Pancreas (tissue), 10 donors: Measurements from ENCODE around the gene AIRE. TPM values are rescaled to one million over a fixed set of nuclear protein-coding genes. Genes with fewer than 3 reads are reported as not detected.

ENCODE experiments used
- ATAC-seq, 4 donors: fragments of 200-7000 bp; cut with Tn5 transposase; one replicate each; pipeline versions ENCODE4 v1.8.0 to v1.9.1; 2020; ENCODE audit warnings: mild to moderate bottlenecking in 4 of 4, moderate library complexity in 4 of 4
- DNase-seq, 6 donors: peaks; one replicate each; pipeline ENCODE4 v3.0.0-alpha.2; 2020
- FAIRE-seq: peaks from 2 replicates; lab custom pipeline; 2012; peaks lifted over from hg19 to GRCh38; lab: Jason Lieb, UNC
- H3K27ac ChIP-seq, 4 donors: fragments of 200-600 bp; sonication (generic); 1 replicate in 3 of 4; 2 replicates in 1 of 4; pipeline versions ENCODE4 v1.5.0 to v1.8.0; 2020
- H3K27me3 ChIP-seq, 4 donors: fragments of 200-600 bp; one replicate each; pipeline ENCODE4 v1.8.0; 2021
- H3K36me3 ChIP-seq, 3 donors: fragments of 200-600 bp; sonication (generic) in 1 of 3; one replicate each; pipeline versions ENCODE4 v1.5.0 to v1.8.0; 2020 to 2021
- H3K4me1 ChIP-seq, 3 donors: fragments of 200-600 bp; one replicate each; pipeline ENCODE4 v1.8.0; 2021
- H3K4me3 ChIP-seq, 4 donors: fragments of 200-600 bp; sonication (generic) in 2 of 4; one replicate each; pipeline versions ENCODE4 v1.5.0 to v1.8.0; 2020 to 2021
- H3K9me3 ChIP-seq, 4 donors: fragments of 200-600 bp; one replicate each; pipeline ENCODE4 v1.8.0; 2021
- WGBS, 2 donors: extraction: QIAGEN DNeasy Blood & Tissue Kit; methylation state at CpG; one replicate each; pipeline ENCODE4 v1.1.7; 2013; 5-methylcytosine and 5-hydroxymethylcytosine counted together
- intact Hi-C, 3 donors: fragments of 100-400 bp; cut with DNase I; formaldehyde crosslinking; loops; one replicate each; pipeline versions ENCODE4 v1.11.1 to v1.14.2; 2022
- polyA plus RNA-seq, 2 donors: library from polyadenylated mRNA; stranded (reverse); fragments of 200-250 nt; gene quantifications; one replicate each; pipeline ENCODE4 v1.2.3, GENCODE V29; 2013
- total RNA-seq, 6 donors: library from RNA; stranded (reverse); fragmentation: NEBNext Ultra II Directional in 4 of 6; extraction: Animal tissue kit (Norgen Biotek cat#: 25700) in 4 of 6; gene quantifications; one replicate each; pipeline versions ENCODE4 v1.2.1 to v1.2.4, GENCODE V29; 2021 to 2023
- TF ChIP-seq, protein P1 (sequence below), 4 donors: fragments of 200-600 bp; sonication (generic) in 3 of 4; IDR thresholded peaks; one replicate each; pipeline versions ENCODE4 v1.5.0 to v1.8.0; 2021; ENCODE audit warnings: antibody characterized with exemption in 4 of 4
- donor health status: healthy with polysubstance abuse.
- donor health status: DM: no; HTN: no; CAD: no; lungs with moderate emphysema.
- donor health status: DM: no; HTN: no; CAD: no.
- donor health status: control.
- donor health status: control.
- donor health status: Bipolar disorder and iron deficiency.
- donor health status: DM: yes; HTN: yes; CAD: no.
- donor health status: DM: no; HTN: no; CAD: no.
- donor health status: DM: no; HTN: no; CAD: no.
- donor health status: DM: yes; HTN: yes; CAD: no.

The AIRE gene
- total and polyA plus RNA-seq, 8 donors = 0.02 TPM; not detected in 7

DNA sequence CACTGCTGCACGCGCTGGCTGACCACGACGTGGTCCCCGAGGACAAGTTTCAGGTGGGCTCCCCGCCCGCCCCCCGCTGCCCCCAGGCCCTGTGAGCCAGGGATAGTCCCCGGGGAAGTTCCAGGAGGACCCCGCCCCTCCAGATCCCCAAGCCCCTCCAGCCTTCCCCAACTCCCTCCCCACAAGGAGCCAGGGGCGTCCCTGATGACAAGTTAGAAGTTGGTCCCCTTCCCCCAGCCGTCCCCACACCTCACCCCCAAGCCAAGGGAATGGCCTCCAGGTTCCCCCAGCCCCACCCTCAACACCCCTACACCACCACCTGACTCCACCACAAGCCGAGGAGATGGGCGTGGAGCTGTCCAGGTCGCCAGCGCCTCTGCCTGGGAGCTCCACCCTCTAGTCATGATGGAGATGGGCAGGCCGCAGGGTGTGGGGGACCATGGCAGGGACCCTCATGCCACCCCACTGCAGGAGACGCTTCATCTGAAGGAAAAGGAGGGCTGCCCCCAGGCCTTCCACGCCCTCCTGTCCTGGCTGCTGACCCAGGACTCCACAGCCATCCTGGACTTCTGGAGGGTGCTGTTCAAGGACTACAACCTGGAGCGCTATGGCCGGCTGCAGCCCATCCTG is 525 bp downstream of the AIRE start:
- Histone ChIP-seq H3K9me3 (no peaks in the 10 kb centered on the region), H3K4me3 (peak overlapping the region in 1 of 4 donors; percentile 27), H3K27me3 (no peaks in the 10 kb centered on the region), H3K36me3 (no peaks in the 10 kb centered on the region), H3K4me1 (no peaks in the 10 kb centered on the region), H3K27ac (no peak overlapping the region)
- intact Hi-C loops = no loop called here
- no peak for ATAC-seq
- TF ChIP-seq, protein P1, sequence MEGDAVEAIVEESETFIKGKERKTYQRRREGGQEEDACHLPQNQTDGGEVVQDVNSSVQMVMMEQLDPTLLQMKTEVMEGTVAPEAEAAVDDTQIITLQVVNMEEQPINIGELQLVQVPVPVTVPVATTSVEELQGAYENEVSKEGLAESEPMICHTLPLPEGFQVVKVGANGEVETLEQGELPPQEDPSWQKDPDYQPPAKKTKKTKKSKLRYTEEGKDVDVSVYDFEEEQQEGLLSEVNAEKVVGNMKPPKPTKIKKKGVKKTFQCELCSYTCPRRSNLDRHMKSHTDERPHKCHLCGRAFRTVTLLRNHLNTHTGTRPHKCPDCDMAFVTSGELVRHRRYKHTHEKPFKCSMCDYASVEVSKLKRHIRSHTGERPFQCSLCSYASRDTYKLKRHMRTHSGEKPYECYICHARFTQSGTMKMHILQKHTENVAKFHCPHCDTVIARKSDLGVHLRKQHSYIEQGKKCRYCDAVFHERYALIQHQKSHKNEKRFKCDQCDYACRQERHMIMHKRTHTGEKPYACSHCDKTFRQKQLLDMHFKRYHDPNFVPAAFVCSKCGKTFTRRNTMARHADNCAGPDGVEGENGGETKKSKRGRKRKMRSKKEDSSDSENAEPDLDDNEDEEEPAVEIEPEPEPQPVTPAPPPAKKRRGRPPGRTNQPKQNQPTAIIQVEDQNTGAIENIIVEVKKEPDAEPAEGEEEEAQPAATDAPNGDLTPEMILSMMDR (IDR thresholded peaks at IDR 0.05) = no peak
- peak in 2 of 6 donors; percentile 14 to 45 for DNase-seq
- FAIRE-seq = no peak
- 39 to 69% methylated on average over 9 to 21 of the region's 21 CpGs for WGBS, 2 donors

DNA sequence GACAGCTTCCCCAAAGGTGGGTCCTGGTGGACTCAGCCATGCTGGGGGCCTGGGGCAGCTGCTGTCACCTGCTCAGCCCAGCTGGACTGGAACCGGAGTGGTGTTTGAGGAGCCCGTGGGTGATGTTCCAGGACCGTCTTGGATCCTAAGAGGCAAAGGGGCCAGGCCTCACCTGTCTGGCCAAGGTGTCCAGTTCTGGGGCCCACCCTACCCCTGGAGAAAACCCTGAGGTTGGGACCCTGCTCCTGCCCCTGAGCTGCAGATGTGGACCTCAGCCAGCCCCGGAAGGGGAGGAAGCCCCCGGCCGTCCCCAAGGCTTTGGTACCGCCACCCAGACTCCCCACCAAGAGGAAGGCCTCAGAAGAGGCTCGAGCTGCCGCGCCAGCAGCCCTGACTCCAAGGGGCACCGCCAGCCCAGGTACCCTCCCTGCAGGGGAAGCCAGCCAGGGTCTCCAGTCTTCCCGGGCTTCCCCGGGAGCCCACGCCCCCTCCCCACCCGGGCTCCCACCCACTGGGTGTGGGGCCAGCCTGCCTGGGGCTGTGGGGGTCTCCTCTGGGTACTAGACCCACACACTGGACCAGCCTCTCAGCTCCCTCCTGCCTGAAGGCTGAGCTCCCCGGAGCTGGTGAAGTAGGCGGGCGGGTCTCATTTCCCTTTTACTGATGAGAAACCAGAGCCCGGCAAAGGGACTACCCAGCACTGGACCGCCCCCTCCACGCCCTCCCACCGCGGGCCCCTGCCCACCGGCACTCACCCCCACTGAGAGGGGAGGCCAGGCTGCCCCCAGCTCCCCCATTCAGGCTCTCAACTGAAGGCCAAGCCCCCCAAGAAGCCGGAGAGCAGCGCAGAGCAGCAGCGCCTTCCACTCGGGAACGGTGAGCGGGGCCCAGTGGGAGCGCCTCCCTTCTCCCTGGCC is 1.3 kb downstream of the AIRE start:
- Histone ChIP-seq H3K36me3 (no peaks in the 10 kb centered on the region), H3K27ac (no peak overlapping the region), H3K4me3 (no peak overlapping the region), H3K27me3 (no peaks in the 10 kb centered on the region), H3K4me1 (no peaks in the 10 kb centered on the region), H3K9me3 (no peaks in the 10 kb centered on the region)
- WGBS, 2 donors = 52 to 70% methylated on average over 28 to 31 of the region's 31 CpGs
- ATAC-seq (no peak), DNase-seq (peak in 2 of 6 donors; percentile 54 to 67), FAIRE-seq (no peak)
- intact Hi-C loops = no loop called here
- TF ChIP-seq, protein P1 (IDR thresholded peaks at IDR 0.05) = no peak

- TF ChIP-seq, protein P1 (IDR thresholded peaks at IDR 0.05) = no peak
- no peak for FAIRE-seq
- H3K27me3 ChIP-seq = no peaks in the 10 kb centered on the region
These were observed 2.8 kb downstream of the AIRE start for GRCh38 chr21:44288251-44289110.

DNA sequence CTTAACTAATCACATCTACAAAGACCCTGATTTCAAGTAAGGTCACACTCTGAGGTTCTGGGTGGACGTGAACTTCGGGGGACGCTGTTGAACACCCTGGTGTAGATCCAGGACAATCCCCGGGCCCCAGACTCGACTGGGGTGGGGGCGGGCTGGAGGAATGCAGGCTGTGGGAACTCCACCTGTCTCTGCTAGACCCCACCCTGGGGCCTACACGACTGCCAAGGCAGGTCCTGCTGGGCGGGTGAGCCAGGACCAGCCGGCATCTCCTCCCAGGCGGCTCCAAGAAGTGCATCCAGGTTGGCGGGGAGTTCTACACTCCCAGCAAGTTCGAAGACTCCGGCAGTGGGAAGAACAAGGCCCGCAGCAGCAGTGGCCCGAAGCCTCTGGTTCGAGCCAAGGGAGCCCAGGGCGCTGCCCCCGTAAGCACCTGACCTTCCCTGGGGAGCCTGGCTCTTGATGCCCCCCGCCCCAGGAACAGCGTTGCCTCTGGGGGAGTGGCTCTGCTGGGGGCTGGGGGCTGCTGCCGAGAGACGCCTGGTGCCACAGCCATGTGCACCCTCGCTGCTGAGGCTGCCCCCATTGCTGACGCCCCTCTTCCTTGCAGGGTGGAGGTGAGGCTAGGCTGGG is 3.8 kb downstream of the AIRE start:
- no peaks in the 10 kb centered on the region for H3K27me3 ChIP-seq
- DNase-seq = peak in 3 of 6 donors; percentile 14 to 62 (median 49)

More at GRCh38 chr21:44288251-44289110, 2.8 kb downstream of the AIRE start:
- Histone ChIP-seq H3K36me3 (no peaks in the 10 kb centered on the region), H3K4me3 (no peak overlapping the region), H3K4me1 (no peaks in the 10 kb centered on the region), H3K9me3 (no peaks in the 10 kb centered on the region), H3K27ac (no peak overlapping the region)
- 65 to 86% methylated on average over 23 of the region's 23 CpGs for WGBS, 2 donors
- intact Hi-C loops = no loop called here
- DNase-seq = peak in 3 of 6 donors; percentile 16 to 55 (median 49)
- no peak for ATAC-seq

More for the DNA sequence above, 3.8 kb downstream of the AIRE start:
- Histone ChIP-seq H3K4me3 (no peak overlapping the region), H3K4me1 (no peaks in the 10 kb centered on the region), H3K36me3 (no peaks in the 10 kb centered on the region), H3K27ac (no peak overlapping the region), H3K9me3 (no peaks in the 10 kb centered on the region)
- FAIRE-seq (no peak), ATAC-seq (no peak)
- 65 to 74% methylated on average over 24 of the region's 24 CpGs for WGBS, 2 donors
- TF ChIP-seq, protein P1 (IDR thresholded peaks at IDR 0.05) = no peak
- intact Hi-C loops = no loop called here
